GM19397 (cell line): ENCODE data around the gene SOS1.
"Not testable (repeated sequence)": the region's sequence is repeated elsewhere in the genome, so short reads cannot be mapped to it uniquely, and the experiment has no call there.

Experiments
- ATAC-seq: cut with Tn5 transposase; IDR thresholded peaks from one replicate; pipeline ENCODE4 v1.9.1; 2021; ENCODE audit warnings: mild to moderate bottlenecking, moderate library complexity; ENCODE audit not compliant: unreplicated experiment

Gene SOS1

DNA sequence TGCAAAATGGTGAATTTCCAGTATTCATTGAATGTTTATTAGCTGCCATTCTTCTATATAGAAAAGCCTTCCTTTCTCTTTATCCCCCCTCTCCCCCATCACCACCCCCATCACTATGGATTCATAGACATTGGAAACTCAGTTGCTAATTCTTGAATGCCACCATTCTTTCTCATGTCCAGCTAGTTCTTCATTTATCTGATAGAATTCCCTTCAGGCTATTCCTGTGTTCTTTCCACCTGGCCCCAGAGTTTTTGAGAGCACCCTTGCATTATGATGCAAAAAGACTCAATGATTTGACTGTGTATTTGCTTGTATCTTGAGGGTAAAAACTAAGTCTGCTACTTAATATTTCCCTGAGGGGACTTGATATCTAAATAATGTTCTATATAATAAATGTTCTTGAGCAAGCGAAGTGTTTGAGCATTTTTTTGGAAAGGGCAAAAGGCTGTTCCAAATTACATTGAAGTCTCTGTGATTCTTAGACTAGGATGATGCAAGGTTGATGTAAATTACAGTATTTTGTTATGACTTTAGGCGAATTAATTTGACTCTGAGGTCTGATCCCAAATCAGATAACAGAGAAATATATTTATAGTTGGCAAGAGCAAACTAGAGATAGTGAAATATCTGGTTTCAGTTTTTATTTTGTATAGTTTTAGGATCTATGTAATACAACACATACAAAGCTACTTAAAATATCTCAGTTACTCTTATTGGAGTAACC is 18.8 kb upstream of the SOS1 start:
- ATAC-seq: no peak

DNA sequence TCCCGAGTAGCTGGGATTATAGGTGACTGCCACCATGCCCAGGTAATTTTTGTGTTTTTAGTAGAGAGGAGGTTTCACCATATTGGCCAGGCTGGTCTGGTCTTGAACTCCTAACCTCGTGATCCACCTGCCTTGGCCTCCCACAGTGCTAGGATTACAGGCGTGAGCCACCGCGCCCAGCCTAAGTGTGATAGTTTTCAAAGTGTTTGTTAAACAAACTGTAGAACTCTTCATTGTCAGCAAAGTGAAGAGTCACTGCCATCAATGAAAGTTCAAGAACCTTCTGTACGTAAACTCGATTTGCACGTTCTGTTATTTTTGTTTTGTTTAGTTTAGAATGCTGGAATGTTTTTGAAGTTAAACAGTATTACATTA is 18.0 kb upstream of the SOS1 start:
- no peak for ATAC-seq

- ATAC-seq: not testable (repeated sequence)
Measured at GRCh38 chr2:39138187-39138836, 17.5 kb upstream of the SOS1 start.

DNA sequence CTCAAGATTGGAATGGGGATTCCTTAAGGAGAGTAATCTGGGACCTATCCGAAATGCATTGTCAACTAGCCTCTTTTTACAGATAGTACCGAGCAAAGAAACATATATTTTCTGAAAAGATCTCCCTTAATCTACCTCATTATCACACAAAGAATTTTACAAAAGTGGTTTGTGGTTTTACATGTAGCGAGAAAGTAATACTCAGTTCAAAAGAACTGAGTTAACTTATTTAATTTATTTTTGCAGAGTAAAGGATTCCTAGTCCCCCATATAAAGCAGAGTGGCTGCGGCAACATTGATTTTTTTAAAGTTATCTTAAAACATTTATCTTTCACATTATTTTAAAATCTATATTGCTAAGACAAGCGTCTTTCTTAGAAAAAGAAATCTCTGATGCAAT is 15.9 kb upstream of the SOS1 start:
- no peak for ATAC-seq

GRCh38 chr2:39135690-39136259 is 14.9 kb upstream of the SOS1 start:
- ATAC-seq: no peak

DNA sequence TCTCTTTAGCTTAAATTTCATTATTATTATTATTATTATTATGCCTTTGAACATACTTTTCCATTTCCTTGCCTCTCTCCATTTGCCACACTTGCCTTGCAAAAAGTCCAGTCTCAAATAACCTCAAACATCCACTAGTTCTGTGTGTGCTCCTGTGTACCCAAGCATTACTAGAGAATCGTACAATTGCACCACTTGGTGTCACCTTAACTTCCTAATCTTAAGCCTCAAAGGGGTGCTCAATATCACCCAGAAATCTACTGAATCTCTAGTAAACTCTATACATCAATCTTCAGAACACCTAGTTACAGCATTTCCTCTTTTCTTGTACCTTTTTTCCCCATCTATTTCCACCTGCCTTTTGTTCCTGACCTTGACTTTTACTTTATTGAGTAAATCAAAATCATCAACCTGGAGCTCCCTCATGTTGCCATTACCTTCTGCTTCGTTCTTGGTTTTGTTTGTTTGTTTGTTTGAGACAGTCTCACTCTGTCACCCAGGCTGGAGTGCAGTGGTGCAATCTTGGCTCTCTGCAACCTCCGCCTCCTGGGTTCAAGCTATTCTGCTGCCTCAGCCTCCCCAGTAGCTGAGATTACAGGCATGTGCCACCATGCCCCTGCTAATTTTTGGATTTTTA is 12.5 kb upstream of the SOS1 start:
- no peak for ATAC-seq

- ATAC-seq: peak; percentile 49
Measured at GRCh38 chr2:39128919-39129391, 8.1 kb upstream of the SOS1 start.

DNA sequence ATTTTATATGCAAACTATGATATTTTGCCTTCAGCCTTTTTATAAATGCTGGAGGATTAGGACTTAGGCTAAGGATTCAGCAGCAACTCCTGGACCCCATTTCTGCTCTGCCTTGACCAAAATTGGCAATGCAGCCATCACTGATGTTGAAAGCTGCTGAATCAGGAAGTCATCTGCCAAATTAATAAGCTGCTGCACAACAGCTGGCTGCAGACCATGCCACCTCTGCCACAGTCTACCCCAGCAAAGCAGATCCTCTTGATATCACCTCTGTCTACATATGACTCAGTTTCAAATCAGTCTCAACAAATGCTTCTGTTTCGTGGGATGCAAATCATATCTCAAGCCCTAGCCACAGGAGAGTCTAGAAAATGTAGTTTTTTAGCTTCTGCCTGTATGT is 7.1 kb upstream of the SOS1 start:
- ATAC-seq: peak; percentile 34

GRCh38 chr2:39124746-39125057 is 3.9 kb upstream of the SOS1 start:
- no peak for ATAC-seq

GRCh38 chr2:39124000-39124745 is 3.3 kb upstream of the SOS1 start:
- peak; percentile 53 for ATAC-seq

GRCh38 chr2:39123436-39123999 is 2.7 kb upstream of the SOS1 start:
- no peak for ATAC-seq

DNA sequence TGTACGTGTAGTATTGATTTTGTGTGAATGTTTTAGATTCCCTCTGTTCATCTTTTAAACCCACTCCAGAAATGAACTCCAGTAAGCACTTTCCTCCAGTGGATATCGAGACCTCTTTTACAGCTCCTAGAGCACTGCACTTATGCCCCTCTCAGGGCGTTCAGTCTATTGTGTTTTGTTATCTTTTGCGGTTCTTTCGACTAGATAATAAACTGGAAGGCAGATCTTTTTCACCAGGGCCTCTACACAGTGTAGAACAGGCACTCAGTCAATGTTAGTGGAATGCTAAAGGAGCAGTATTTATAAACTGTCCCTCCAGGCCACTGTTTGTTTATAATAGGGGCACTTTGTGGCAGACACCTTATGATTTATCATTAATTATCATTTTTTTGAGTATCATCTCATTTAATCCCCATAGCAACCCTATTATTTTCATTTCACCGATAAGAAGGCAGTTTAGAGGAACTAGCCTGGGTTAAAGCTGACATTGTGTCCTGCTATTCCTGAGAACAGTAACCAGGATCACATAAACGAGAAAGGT is 742 bp upstream of the SOS1 start:
- no peak for ATAC-seq

GRCh38 chr2:39120521-39120770 is 405 bp downstream of the SOS1 start:
- ATAC-seq: peak; percentile 23

- ATAC-seq: peak; percentile 39
Measured at GRCh38 chr2:39119732-39120520, 925 bp downstream of the SOS1 start.

DNA sequence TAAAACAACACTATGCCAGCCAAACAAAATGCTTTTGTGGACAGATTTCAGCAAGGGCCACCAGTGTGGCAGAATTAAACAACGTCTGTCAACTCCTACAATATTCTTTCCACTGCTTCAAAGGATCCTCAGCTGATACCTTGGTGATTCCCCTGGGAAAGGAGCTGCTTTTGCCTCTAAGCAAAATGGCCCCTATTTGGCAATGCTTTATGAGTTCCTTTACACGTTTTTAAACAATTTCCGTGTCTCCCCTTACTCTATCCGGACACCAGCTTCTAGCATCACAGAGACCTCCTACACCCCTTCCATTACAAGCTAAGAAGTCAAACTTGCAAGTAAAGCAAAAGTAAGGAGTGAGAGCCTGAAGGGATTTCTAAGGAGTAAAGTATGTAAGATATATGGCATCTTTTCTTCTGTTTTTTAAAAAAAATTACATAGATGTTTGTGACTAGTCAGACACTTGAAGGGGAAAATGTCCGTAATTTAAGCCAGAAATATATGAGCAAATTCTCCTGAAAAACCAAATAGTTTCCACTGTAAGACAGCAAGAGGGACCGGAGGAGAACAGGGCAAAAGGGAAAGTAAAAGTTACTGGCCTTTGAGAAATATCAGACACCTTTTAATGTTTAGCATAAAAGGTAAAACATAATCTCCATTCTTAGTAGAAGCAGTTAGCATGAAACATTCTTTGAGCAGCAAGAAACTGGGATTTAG is 1.9 kb downstream of the SOS1 start:
- no peak for ATAC-seq

- ATAC-seq: no peak
Measured at GRCh38 chr2:39115556-39115955, 5.3 kb downstream of the SOS1 start.

- ATAC-seq: no peak
Measured at GRCh38 chr2:39114771-39115170, 6.1 kb downstream of the SOS1 start.

DNA sequence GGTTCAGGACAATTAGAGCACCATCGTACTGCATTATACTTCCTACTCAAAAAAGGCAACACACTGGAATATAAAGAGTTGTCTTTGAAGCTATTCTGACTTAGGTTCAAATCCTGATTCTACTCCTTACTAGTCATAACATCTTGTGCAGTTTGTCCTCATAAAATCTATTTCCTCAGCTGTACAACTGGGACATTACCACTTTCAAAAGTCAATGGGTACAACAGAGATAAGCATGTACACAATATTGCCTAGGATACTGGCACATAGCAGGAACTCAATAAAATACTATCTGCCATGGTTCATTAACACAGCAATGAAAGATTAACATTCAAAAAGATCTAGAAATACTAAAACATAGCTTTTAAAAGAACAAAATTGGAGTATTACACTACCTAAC is 11.3 kb downstream of the SOS1 start:
- no peak for ATAC-seq

DNA sequence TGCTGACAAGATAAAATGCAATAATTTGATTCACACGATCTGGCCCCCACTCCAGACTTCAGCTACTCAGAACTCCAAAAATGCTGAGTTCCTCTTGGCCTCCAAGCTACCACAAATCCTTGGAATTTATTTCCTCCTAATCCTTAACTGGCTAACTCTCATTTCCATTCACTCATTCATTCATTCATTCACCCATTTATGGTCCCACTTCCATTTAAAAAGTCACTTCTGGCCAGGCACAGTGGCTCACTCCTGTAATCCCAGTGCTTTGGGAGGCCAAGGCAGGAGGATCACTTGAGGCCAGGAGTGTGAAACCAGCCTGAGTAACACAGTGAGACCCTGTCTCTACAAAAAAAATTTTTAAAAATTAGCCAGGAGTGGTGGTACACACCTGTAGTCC is 12.5 kb downstream of the SOS1 start:
- no peak for ATAC-seq
